GM19438 (cell line): ENCODE results near the gene ARSB.
A peak's percentile ranks its signal among the peaks of the same experiment; 100 is the strongest.

Experiments
- ATAC-seq: cut with Tn5 transposase; IDR thresholded peaks from one replicate; pipeline ENCODE4 v1.9.1; 2021; ENCODE audit warnings: low read depth; ENCODE audit not compliant: unreplicated experiment

Gene ARSB

DNA sequence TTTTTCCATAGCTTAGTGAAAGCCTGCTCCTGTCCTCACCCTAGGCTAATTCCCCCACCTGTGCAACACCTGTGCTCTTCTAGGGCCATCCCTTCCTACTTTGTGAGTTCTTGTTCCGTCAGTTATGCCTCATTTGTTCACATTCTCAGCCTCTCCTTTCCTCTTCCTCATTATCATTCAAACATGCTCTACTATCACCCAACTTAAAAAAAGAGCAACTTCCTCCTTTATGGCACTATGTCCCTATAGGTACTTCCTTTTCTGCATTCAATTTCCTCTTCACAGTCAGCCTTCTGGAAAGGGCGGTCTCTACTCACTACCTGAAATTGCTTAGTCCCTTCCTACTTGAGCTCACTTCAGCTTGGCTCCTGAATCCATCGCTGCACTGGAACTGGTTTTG, 224.7 kb downstream of the ARSB start:
- no peak for ATAC-seq

DNA sequence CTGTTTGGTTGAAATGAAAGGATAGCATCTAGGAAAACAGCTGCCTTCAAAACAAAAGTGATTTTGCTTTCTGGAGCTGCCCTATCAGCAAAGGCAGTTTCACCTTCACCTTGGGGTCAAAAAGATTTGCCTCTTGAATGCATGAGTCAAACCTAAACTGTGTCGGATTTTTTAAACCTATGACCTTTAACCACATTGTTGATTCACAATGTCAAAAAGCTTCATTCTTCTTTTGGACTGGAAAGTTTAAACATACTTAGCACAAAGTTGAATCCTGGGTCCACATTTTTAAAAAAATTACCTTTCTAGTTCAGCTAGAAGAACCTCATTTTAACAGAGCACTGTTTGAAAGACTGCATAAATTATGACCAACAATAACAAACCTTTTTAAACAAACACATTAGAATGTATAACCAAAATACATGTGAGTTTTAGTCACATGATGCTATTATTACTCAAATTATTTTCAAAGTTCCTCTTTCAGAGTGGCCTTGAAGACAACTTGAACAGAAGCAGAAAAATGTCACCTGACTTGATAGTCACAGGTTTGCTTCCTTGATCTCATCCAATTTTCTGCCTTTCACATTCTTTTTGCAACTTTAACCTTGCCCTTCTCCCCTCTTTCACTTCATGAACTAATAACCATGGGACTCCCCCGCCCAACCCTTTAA, 226.8 kb downstream of the ARSB start:
- peak; percentile 65 for ATAC-seq

DNA sequence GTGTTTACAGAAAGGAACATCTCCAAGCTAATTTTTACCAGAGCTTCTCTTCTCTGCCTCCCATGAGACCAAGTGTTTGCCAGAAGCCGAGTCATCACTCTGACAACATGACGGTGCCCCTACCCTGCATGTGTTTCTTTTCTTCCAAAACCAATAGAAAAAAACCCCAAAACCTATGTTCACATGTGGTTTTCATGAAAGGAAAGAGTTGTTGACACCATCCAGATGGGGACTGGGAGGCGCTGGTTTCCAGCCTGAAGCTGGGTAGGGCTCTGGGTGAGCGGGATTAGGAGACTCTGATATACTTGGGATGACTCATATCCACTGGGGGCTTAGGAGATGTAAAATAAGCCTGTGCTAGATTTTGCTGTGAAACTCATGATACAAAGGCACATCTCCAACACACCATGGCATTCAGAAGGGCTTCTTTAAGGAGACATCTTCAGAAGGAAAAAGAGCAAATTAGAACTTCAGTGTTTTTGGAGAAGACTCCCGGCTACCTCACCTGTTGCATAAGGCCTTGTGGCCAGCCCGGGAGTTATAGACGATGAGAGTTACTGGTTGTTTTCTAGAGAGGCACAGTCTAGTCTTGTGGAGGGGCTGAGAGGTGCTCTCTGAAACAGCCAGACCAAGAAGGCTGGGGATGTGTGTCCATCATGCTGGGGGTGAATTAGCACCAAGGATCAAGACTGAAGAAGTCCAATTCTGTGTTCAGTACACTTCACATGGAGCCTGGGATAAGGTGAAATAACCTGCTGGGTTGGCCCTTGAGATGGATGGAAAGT, 227.6 kb downstream of the ARSB start:
- peak; percentile 48 for ATAC-seq

DNA sequence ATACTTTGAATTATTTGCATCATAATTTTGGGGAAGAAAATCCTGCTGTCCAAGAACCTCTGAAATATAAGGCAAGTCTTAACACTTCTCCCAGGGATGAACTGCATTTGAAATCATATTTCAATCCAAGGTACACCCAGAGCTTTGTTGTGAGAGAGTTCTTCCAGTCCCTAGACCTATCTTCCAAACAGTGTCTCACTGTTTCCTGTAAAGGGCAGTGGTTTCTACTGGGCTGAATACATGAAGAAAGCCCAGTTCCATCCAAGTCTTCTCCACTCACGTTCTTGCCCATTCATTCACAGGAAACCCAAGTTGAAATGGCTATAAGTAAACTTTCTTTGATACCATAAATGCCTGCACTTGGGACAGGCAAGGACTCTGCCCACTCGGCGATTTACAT, 228.3 kb downstream of the ARSB start:
- ATAC-seq: no peak

DNA sequence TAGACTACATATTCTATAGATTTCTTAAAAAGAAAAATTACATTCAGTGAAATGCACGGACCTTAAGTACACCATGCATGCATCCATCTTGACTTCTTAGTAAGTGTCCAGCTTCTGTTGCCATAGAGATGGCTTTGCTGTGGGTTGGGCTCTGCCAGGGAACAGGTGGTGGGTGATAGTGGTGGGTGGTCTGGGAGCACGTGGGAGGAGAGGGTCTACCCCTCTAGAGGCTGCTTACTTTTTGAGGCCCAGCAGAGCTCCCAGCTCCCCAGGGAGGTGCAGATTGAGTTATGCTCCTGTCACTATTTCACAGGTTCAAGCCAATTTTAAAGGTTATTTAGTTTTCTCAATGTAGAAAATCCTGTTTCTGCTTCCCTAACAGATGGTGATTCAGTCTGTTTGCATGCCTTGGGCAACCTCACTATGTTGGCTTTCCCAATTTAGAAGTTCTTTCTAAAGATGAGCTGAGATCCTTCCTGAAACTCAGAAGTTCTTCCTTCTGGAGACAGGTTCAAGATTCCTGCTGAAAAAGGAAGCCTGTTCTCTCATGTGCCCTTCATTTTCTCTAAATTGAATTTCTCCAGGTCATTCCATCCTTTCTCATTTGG, 229.2 kb downstream of the ARSB start:
- ATAC-seq: no peak

DNA sequence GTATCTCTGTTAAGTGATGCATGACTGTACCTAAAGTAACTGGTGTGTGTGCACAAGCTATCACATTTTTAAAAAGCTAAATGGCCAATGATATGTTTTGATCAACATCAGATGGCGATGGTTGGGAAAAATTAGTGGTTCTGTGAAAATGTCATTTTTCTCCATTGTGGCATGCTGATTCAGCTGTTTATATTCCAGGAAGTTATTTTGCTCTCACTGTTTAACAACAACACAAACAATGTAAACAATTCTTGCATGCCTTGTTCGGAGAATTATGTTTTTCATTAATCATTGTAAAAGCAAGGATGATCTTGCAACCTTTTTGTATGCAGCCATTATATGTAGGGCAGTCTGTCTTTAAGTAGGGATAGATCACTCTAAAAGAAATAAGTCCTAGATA, 230.5 kb downstream of the ARSB start:
- no peak for ATAC-seq

DNA sequence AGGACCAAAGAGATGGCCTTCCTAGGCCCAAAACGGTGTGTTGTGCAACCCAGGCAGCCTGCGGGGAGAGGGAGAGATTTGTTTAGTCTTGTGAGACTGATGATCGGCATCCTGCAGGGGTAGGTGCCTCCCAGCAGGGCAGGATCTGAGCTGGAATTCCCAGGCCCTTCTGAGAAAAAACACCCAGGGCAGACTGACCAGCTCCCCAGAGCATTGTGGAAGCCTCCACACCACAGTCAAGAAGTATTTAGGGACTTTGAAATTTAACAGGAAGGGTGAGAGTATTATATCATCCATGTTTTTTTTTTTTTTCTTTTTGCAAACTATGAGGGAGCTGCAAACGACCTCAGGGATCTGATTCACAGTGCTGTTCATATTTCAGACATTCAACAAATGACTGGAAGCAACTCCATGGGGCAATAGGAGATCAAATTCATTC, 232.0 kb downstream of the ARSB start:
- no peak for ATAC-seq

DNA sequence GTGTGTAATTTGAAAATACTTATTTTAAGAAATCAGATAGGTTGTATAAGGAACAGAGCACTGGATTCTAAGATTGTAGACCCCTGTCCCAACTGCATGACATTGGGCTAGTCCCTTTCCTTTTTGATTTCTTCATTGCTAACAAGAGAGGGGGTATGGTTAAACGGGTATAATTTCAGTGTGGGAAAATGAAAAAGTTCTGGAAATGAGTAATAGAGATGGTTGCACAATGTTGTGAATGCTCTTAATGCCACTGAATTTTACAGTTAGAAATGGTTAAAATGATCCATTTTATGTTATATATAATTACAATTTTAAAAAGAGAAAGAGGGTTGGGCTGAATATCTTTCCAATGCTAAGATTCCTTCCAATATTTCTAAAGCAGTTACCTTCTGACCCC, 233.2 kb downstream of the ARSB start:
- ATAC-seq: no peak

DNA sequence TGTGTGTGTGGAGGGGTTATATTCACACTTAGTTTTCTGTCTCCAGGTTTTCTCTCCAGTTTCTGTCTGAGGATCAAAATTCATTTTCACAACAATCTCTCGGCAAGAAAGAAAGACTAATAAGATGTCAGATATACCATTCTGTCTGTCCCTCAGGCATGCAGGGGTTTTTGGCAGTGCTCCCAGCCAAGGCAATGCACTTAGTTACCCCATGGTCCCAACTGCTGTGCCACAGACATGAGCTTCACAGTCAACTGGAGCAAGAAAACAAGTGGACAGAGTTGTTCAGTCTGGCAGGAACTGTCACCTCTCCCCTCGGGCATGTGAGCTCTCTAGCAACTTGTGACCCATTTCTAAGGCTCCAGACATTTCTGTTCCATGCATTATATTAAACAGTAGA, 234.8 kb downstream of the ARSB start:
- ATAC-seq: no peak

DNA sequence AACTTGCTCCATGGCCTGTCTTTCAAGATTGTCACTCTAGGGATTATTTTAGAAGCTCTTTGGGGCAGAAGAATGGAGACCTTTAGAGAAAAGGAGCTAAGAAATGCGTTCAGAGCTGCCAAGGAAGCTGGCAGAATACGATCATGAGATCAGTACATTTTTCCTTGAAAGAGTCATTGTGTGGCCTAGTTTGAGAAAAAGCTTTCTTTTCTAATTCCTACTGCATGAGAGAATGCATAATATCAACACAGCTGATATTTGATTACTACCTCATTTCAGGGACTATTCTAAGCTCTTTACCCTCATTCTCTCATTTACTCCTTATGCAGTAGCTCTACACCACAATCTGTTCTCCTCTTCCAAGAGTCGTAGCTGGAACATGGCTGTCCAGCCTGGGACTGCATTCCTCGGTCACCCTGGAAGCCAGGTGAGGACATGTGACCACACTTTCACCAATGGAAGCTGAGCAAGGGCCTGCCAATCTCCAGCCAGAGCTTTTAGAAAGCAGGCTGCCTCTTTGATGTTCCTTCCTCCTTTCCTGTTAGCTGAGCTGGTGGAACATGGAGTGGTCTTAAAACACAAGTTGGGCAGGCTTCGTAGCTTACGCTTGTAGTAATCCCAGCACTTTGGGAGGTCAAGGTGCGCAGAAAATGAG, 237.3 kb downstream of the ARSB start:
- ATAC-seq: no peak

DNA sequence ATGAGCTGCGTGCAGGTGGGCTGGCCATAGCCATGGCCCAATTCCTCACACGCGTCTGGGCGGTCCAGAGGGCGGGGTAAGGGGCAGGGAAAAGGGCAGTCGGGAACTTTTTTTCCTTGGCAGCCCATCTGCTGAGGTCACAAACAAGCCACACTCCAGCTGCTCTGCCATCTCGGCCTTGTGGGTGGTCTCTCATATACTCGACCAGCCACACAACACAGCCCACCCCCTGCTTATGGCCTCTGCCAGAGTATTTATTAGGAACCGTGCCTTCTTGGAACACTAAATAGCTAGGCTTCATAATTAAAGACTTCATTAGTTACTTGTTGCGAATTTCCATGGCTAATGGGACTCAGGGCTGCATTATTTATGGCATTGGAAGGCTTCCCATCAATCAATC, 238.1 kb downstream of the ARSB start:
- ATAC-seq: no peak

DNA sequence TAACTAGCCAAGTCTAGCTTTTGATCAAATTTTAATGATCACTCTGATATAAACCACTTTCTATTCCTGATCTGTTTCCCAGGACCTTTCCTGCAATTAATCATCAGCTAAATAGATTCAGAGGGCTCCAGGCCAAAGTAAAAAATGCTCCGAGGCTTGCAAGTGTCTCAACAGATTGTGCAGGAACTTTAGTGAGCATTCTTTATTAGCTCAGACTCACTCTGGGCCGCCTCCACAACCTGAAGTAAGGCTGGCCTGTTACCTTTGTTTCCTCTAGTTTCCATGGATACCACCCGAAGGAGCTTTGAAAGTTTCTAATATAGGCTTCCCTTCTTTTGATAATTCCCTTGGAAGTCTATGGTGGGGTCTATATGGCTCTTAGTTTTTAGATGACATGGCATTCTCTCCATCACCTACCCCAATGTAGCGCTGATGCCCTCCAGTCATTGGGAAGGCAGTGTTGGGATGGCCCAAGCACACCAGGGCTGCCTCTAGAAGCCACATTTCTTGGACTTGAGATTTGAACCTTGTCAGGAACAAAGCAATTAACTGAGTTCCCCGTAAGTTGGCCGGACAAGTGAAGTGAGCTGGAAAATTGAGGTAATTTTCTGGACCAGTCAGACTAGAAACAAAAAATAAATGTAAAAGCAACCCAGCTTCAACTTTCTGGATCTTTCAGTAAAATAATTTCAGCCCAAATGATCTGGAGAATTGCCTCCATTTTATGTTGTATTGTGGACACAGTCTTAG, 238.9 kb downstream of the ARSB start:
- no peak for ATAC-seq

DNA sequence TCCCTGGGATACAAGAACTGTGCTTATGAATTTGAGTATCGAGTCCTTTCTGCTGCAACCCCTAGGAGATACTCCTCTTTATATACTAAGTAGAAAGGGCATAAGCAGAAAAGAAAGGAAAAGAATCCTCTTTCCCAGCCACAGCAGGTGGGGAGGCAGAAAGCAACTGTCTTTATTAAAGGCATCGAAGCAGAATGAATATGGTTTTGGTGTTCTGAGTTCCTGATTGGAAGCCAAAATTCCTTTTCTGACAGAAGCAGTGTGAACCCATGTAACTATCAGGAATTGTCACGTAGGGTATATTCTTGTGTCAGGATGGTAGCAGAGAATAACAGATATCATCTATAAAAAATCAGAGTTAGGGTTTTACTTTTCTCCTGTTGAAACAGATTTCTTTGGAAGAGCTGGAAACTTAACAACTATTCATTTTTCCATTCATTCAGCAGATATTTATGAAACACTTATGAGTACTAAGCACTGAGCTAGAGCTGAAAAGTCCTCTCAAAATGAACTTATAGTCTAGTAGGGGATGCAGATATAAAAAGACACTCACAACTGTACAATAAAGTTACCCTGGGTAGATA, 240.1 kb downstream of the ARSB start:
- ATAC-seq: no peak

DNA sequence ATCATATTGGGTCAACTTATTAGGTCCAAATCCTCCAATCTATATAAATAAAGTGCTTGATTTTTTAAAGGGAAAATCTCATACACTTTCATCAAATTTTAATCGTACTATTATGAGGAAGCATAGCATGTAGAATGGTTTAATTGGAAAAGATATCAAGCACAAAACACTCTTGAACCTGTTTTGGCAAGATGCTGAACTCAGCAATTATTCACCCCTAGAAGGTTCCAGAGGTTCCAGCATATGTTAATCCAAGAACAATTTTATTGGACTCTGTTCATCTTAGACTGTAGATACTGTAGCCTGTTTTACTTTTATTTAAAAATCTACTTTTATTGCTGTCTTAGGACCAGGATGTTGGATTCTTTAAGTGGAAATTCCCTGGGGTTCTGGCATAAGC, 244.1 kb downstream of the ARSB start:
- no peak for ATAC-seq

DNA sequence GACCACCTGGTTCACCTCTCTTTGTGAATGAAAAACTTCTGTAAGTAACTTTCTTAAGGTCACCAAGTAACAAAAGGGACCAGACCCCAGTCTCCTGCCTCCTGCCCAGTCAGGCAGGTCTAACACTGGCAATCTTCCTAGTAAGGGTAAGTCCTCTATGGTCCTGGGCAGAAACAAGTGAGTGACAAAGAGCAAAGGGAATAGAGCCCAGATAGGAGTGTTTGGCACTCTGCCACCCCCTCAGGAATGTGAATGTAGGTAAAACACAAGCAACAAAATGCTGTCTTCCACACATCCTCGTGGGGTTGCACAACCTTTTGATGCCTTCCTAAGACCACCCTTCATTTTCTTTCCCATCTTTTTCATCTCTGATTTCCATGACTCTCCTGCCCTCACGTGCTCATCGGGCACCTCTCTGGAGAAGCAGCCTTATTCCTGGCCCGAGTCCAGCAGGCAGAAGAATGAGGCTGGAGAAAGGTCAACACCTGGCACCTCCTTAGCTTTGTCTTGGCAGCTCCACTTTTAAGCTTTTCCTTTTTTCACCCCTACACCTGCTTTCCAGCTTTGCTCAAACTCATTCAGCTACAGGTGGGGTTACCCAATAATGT, 246.3 kb downstream of the ARSB start:
- no peak for ATAC-seq

DNA sequence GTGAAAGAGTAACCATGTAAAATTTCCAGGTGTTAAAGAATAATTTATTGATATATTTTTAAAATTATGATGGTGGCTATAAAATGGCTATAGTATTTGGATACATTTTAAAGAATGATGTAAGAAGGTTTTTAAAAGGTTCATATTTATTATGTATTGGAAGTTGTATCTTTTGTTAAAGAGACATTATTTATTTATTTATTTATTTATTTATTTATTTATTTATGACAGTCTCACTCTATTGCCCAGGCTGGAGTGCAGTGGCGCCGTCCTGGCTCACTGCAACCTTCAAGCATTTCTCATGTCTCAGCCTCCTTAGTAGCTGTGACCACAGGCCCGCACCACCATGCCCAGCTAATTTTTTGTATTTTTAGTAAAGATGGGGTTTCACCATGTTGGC, 247.0 kb downstream of the ARSB start:
- ATAC-seq: no peak

DNA sequence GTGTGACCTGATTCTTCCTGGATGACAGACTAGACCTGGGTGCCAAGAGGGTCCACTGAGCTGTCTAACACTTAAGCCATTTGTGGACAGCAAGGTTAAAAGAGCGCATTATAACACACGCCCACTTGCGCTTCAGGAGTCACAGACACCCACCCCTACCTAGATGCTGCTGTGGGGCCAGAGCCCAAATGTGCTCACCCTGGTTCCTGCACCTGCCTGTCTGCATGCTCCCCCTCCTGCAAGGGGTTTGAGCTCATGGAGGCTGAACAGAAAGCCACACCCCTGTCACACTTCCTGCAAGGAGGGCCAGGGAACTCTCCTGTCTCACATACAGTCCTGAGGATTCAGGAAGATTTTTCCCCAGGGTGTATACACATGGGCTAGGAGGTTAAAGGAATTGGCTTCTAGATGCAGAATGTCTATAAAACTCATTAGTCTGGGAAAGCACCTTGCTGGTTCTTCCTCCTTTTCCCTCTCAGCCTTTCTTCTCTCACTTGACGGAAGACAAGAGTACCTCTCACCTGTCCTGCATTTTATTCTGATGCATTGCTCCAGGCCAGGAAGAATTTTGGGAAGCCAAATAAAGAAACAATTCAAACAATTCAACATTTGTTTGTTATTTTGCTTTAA, 249.2 kb downstream of the ARSB start:
- ATAC-seq: no peak

DNA sequence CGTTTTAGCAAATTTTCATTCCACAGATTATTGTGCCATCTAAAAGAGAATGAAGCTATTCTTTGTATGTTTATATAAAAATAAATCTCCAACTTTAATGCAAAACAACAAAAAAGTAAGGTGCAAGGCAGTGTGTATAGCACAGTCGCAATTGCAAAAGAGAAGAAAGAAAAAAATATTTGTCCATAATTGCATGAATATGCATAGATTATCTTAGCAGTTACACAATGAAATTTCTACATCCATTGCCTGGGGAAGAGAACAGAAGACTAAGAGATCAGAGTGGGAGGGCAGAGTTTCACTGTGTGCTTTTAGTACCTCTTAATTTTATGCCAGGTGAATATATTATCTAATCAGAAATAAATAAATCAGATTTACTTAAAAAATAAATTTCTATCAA, 250.2 kb downstream of the ARSB start:
- ATAC-seq: no peak

DNA sequence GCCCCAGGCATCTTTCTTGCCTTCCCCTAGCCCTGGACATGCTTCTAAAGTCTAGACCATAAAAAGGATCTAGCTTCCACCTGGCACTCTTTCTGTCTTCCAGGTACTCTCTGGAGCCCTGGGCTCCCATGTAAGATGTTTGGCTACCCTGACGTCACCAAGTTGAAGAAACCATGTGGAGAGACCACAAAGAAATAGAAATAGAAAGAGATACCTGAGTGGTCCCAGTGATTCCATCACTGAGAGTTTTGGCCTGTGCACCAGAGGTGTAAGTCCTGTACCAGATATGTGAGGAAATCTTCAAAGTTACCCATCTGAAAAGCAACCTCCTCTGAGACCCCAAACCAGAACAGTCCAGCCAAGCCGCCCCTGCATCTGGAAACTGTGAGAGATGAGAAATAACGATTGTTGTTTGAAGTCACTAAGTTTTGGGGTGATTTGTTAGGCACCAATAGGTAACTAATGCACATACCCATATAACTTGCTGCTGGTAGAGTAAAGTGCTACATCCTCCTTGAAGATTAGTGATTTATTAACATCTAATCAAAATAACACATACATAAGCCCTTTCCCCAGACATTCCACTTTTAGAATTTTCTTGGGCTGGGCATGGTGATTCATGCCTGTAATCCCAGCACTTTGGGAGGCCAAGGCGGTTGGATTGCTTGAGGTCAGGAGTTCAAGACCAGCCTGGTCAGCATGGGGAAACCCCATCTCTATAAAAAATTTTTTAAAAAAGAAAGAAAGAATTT, 250.8 kb downstream of the ARSB start:
- no peak for ATAC-seq
